ENCODE results near the gene UMAD1.

GRCh38 chr7:7652798-7653540 lies 12.4 kb downstream of the UMAD1 start:
- TF ChIP-seq CTCF (IDR thresholded peaks at IDR 0.05) (no peak), POLR2A (IDR thresholded peaks at IDR 0.05) (no peak)

Data from thyroid gland (tissue), 4 donors.